GM21717 (cell line): ENCODE results near the gene TCEAL4.
A peak's percentile ranks its signal among the peaks of the same experiment; 100 is the strongest.
"Not testable (repeated sequence)": the region's sequence is repeated elsewhere in the genome, so short reads cannot be mapped to it uniquely, and the experiment has no call there.

Experiments used
- ATAC-seq: cut with Tn5 transposase; IDR thresholded peaks from one replicate; pipeline ENCODE4 v1.9.1; 2021; ENCODE audit warnings: mild to moderate bottlenecking, moderate library complexity; ENCODE audit not compliant: unreplicated experiment

The TCEAL4 gene

GRCh38 chrX:103586659-103587058 lies 1.3 kb downstream of the TCEAL4 start:
- no peak for ATAC-seq

GRCh38 chrX:103592295-103592694 lies 7.0 kb downstream of the TCEAL4 start:
- ATAC-seq = not testable (repeated sequence)

DNA sequence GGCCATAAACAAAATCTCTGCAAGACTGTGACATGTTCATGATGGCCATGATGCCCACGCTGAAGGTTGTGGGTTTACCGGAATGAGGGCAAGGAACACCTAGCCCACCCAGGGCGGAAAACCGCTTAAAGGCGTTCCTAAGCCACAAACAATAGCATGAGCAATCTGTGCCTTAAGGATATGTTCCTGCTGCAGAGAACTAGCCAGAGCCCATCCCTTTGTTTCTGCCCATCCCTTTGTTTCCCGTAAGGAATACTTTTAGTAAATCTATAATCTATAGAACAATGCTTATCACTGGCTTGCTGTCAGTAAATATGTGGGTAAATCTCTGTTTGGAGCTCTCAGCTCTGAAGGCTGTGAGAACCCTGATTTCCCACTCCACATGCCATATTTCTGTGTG lies 9.9 kb downstream of the TCEAL4 start:
- not testable (repeated sequence) for ATAC-seq

GRCh38 chrX:103607364-103608305 lies 22.3 kb downstream of the TCEAL4 start, which contains the start of gene TCEAL3:
Gene TCEAL3, plus strand, starts transcription at chrX:103607963. Its CDS starts 1,102 bp downstream, at chrX:103609065.
- peak; percentile 75 for ATAC-seq

GRCh38 chrX:103608306-103608963 lies 23.1 kb downstream of the TCEAL4 start:
- peak; percentile 30 for ATAC-seq

GRCh38 chrX:103610282-103610681 lies 25.0 kb downstream of the TCEAL4 start:
- ATAC-seq = no peak

- ATAC-seq = no peak
These were observed 28.1 kb downstream of the TCEAL4 start for GRCh38 chrX:103613362-103613890.

GRCh38 chrX:103614999-103615398 lies 29.7 kb downstream of the TCEAL4 start:
- no peak for ATAC-seq

- ATAC-seq = no peak
These were observed 30.6 kb downstream of the TCEAL4 start for GRCh38 chrX:103615781-103616371.

- ATAC-seq = no peak
These were observed 31.4 kb downstream of the TCEAL4 start for GRCh38 chrX:103616676-103617186.

DNA sequence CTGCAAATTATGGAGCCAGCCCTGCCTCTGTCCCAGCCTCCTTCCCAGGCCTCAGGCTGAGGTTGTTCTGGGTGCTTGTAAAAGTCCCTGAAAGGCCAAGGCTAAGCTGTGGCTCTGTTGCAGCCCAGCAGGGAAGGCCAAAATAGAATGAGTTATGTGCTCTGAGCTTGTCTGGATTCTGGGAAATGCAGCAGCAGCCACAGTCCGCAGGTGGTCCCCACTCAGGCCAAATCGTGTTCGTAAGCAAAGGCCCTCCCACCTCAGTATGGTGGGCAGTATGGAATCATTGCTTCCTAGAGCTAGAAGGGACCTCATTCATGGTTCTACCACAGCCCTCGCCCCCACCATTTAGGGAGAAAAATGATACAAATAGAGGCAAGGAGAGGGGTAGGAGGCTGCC lies 38.8 kb downstream of the TCEAL4 start:
- ATAC-seq = no peak

- no peak for ATAC-seq
These were observed 41.5 kb downstream of the TCEAL4 start for GRCh38 chrX:103626855-103627254.

DNA sequence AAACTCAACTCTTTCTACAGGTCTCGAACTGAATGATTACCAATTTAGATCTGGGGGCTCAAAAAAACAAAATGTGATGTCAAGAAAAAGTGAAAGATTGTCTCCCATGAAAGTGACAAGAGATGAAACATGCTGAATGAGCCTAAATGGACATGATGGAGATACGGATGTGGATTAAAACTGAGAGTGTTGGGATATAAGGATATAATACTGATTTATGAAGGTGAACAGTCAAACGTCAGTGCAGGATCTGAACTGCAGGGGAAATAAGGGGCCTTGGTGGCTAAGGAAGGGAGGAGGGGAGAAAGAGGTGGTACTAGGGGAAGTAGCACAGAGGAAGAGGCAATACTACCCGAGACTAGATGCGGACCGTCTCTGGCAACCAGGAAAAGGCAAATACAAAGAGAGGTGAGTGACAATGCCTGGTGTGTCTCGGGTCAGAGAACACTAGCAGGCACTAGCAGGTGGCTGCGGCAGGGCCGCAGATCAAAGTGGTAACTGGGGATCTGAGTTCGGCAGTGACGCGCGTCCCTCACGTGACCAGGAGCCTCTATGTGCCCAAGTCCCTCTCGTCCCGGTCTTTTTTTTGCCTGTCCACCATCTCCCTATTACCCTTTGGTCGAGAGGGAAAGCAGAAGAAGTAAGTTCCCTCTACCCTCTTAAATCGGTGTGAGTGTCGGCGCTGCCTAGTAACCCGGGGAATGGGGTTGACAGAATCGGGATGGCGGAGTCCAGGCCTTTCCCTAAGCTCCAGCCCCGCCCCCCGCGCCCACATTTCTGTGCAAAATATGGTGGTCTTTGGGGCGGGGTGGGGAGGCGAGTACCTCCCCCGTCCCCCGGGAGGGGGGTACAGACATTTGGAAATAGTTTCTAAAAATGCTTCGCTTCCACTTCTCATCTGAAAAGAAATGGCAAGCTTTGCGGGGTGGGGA lies 43.3 kb downstream of the TCEAL4 start, which contains the start of gene TCEAL1:
TCEAL1 (plus strand) TSS at position 590 of the 932 bp plus-strand sequence. CDS start 942 bp downstream, outside the sequence.
- peak; percentile 59 for ATAC-seq

DNA sequence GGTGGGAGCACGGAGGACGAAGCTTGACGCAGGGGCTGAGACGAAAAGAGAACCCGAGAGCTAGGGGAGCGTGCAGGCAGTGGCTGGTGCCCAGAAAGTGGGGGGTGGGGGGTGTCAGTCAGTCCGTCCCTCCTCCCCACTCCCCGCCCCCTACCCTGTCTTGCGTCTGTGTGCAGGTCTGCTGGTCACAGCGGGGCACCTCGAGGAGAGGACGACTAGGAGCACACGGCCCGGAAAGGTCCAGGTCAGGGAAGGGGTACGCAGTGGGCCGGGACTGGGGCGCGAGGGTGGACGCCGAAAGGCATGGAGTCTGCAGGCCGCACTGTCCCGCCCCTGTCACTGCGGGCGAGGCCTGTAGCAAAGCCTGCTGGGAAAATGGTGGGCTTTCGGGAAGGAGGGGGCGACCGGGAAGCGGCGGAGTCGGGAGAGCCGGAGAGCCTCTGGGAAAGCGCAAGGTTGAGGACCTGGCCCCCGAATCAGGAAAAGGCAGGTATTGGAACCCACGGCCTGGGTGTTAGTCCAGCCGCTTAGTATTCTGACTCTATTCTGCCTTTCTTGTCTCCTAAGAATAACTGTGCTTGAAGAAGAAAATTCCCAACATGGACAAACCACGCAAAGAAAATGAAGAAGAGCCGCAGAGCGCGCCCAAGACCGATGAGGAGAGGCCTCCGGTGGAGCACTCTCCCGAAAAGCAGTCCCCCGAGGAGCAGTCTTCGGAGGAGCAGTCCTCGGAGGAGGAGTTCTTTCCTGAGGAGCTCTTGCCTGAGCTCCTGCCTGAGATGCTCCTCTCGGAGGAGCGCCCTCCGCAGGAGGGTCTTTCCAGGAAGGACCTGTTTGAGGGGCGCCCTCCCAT lies 44.2 kb downstream of the TCEAL4 start:
- peak; percentile 38 for ATAC-seq

DNA sequence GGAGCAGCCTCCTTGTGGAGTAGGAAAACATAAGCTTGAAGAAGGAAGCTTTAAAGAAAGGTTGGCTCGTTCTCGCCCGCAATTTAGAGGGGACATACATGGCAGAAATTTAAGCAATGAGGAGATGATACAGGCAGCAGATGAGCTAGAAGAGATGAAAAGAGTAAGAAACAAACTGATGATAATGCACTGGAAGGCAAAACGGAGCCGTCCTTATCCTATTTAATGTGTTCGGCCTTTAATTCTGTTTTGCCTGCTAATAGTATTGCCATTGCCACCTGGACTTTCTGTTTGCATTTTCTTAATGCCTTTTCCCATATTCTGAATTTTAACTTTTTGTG lies 44.8 kb downstream of the TCEAL4 start:
- ATAC-seq = no peak

DNA sequence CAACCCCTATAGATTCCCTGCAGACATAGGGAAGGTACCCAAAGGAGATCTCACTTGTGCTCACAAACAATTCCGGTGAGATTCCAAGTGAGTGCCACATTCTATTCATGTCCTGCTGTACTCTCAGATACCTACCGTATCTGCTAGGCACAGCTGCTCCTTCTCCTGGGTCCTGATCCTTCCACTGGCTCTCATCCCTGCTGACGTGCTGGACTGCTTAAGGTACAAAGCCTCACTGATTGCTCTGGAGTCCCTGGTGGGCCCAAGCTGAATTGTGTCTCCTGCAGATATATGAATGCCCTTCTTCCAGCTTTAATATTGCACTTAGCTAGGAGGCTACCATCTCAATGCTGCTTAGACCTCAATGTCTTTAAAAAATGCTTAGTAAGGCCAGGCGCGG lies 45.8 kb downstream of the TCEAL4 start:
- ATAC-seq = no peak

DNA sequence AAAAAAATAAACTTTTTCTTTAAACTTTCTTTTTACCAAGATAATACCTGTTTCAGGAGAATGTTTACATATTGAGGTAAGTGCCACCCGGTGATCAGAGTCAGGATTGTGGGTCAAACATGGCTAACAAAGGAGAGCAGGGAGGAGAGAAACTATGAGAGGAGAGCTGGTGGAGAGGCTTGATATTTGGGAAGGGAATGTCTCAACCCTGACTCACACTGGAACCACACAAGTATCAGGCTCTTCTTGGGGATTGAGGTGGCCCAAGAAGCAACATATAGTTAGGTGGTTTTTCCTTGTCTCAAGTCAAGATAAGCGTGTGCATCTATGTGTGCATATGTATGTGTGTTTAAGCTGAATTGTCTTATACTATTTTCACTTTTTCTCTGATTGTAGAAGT lies 50.1 kb downstream of the TCEAL4 start:
- ATAC-seq = no peak
